RWPE2 (cell line): ENCODE data around the gene USP8.

ENCODE experiments used
- ATAC-seq: fragments of 200-7000 bp; cut with Tn5 transposase; 3 replicates; pipeline ENCODE4 v1.9.1; 2021; ENCODE audit warnings: low read depth
- DNase-seq: peaks from one replicate; pipeline ENCODE4 v3.0.0-alpha.2; 2020; ENCODE audit warnings: low spot score
- H3K27ac ChIP-seq: fragments of 450-650 bp; 2 replicates; pipeline ENCODE4 v1.5.1; 2017; ENCODE audit warnings: mild to moderate bottlenecking; ENCODE audit not compliant: poor library complexity, severe bottlenecking
- H3K27me3 ChIP-seq: fragments of 250-450 bp; sonication (Bioruptor Pico); 2 replicates; pipeline ENCODE4 v1.5.1; 2021; ENCODE audit warnings: mild to moderate bottlenecking, moderate library complexity; ENCODE audit not compliant: insufficient read depth, poor library complexity, severe bottlenecking
- H3K36me3 ChIP-seq: fragments of 250-450 bp; sonication (Bioruptor Pico); 2 replicates; pipeline ENCODE4 v1.5.1; 2020; ENCODE audit warnings: low read depth, mild to moderate bottlenecking, moderate library complexity
- H3K4me1 ChIP-seq: fragments of 250-450 bp; sonication (Bioruptor Pico); 2 replicates; pipeline ENCODE4 v1.5.1; 2021; ENCODE audit warnings: mild to moderate bottlenecking, moderate library complexity; ENCODE audit not compliant: insufficient read depth, poor library complexity, severe bottlenecking
- H3K4me3 ChIP-seq: fragments of 250-450 bp; sonication (Bioruptor Pico); 2 replicates; pipeline ENCODE4 v1.5.1; 2021; ENCODE audit warnings: mild to moderate bottlenecking, moderate library complexity; ENCODE audit not compliant: severe bottlenecking
- H3K9me3 ChIP-seq: fragments of 250-450 bp; sonication (Bioruptor Pico); 2 replicates; pipeline ENCODE4 v1.5.1; 2021; ENCODE audit warnings: mild to moderate bottlenecking, moderate library complexity; ENCODE audit not compliant: severe bottlenecking
- CTCF ChIP-seq: fragments of 450-650 bp; IDR thresholded peaks from one replicate; pipeline ENCODE4 v1.5.1; 2017; ENCODE audit warnings: mild to moderate bottlenecking, moderate library complexity; ENCODE audit not compliant: poor library complexity, severe bottlenecking

USP8 gene

GRCh38 chr15:50471072-50471471 lies 46.9 kb downstream of the USP8 start:
- no peak for TF ChIP-seq CTCF
- ATAC-seq (no peak), DNase-seq (no peak)
- no peak overlapping the region for H3K4me3 ChIP-seq
- no peaks in the 10 kb centered on the region for H3K4me1 ChIP-seq
- no peak overlapping the region for H3K27ac ChIP-seq
- peaks cover 81% of the 10 kb centered on the region for H3K36me3 ChIP-seq
- no peaks in the 10 kb centered on the region for H3K9me3 ChIP-seq
- H3K27me3 ChIP-seq, result no peaks in the 10 kb centered on the region

- Histone ChIP-seq H3K27me3 (no peaks in the 10 kb centered on the region), H3K36me3 (peaks cover 92% of the 10 kb centered on the region), H3K27ac (no peak overlapping the region), H3K4me1 (no peaks in the 10 kb centered on the region), H3K9me3 (no peaks in the 10 kb centered on the region), H3K4me3 (no peak overlapping the region)
- ATAC-seq (no peak), DNase-seq (no peak)
- TF ChIP-seq CTCF, result no peak
These were observed 51.9 kb downstream of the USP8 start for GRCh38 chr15:50476143-50476542.

GRCh38 chr15:50484781-50485180 lies 60.6 kb downstream of the USP8 start:
- no peaks in the 10 kb centered on the region for H3K9me3 ChIP-seq
- DNase-seq, result no peak
- H3K4me3 ChIP-seq, result no peak overlapping the region
- peaks cover 88% of the 10 kb centered on the region for H3K36me3 ChIP-seq
- no peak overlapping the region for H3K27ac ChIP-seq
- H3K27me3 ChIP-seq, result no peaks in the 10 kb centered on the region
- no peak for ATAC-seq
- no peak for TF ChIP-seq CTCF
- no peaks in the 10 kb centered on the region for H3K4me1 ChIP-seq

GRCh38 chr15:50485389-50485788 lies 61.2 kb downstream of the USP8 start:
- Histone ChIP-seq H3K9me3 (no peaks in the 10 kb centered on the region), H3K27ac (no peak overlapping the region), H3K4me1 (no peaks in the 10 kb centered on the region), H3K4me3 (no peak overlapping the region), H3K27me3 (no peaks in the 10 kb centered on the region), H3K36me3 (peaks cover 88% of the 10 kb centered on the region)
- TF ChIP-seq CTCF, result no peak
- DNase-seq (no peak), ATAC-seq (no peak)

- peaks cover 88% of the 10 kb centered on the region for H3K36me3 ChIP-seq
- H3K4me1 ChIP-seq, result no peaks in the 10 kb centered on the region
- no peak for ATAC-seq
- TF ChIP-seq CTCF, result no peak
- H3K27me3 ChIP-seq, result no peaks in the 10 kb centered on the region
- no peaks in the 10 kb centered on the region for H3K9me3 ChIP-seq
- H3K4me3 ChIP-seq, result no peak overlapping the region
- no peak for DNase-seq
- no peak overlapping the region for H3K27ac ChIP-seq
These were observed 63.1 kb downstream of the USP8 start for GRCh38 chr15:50487287-50487686.
